HepG2 (cell line): ENCODE measurements around the gene NUDT13. TPM values are rescaled to one million over a fixed set of nuclear protein-coding genes. Genes with fewer than 3 reads are reported as not detected.
A peak's percentile ranks its signal among the peaks of the same experiment; 100 is the strongest.

Source experiments
- ADNP ChIP-seq: sonication (generic); formaldehyde crosslinking; IDR thresholded peaks from 2 replicates; pipeline ENCODE4 v1.4.0; 2020; ENCODE audit warnings: missing genetic modification reagents
- ARNT ChIP-seq: fragments of 450-650 bp; IDR thresholded peaks from 2 replicates; pipeline ENCODE4 v1.6.1; 2017
- BATF2 ChIP-seq: sonication (generic); formaldehyde crosslinking; IDR thresholded peaks from 2 replicates; pipeline ENCODE4 v1.8.0; 2022; ENCODE audit warnings: mild to moderate bottlenecking, missing genetic modification reagents, moderate library complexity
- ELF4 ChIP-seq: sonication (generic); formaldehyde crosslinking; IDR thresholded peaks from 2 replicates; pipeline ENCODE4 v1.5.0; 2020; ENCODE audit warnings: missing genetic modification reagents, mild to moderate bottlenecking, moderate library complexity, borderline replicate concordance
- HNRNPLL ChIP-seq: fragments of 200-400 bp; formaldehyde crosslinking; IDR thresholded peaks from 2 replicates; pipeline ENCODE4 v1.6.1; 2017; ENCODE audit warnings: mild to moderate bottlenecking, low read depth, low read length; ENCODE audit not compliant: poor library complexity, severe bottlenecking
- MTF2 ChIP-seq: sonication (generic); formaldehyde crosslinking; IDR thresholded peaks from 2 replicates; pipeline ENCODE4 v1.5.0; 2020; ENCODE audit warnings: missing genetic modification reagents, borderline replicate concordance
- NR2C2 ChIP-seq: sonication (generic); formaldehyde crosslinking; IDR thresholded peaks from 2 replicates; pipeline ENCODE4 v1.4.0; 2020; ENCODE audit warnings: missing genetic modification reagents, mild to moderate bottlenecking, moderate library complexity, borderline replicate concordance
- POLR2A ChIP-seq, 2 experiments: IDR thresholded peaks; 2 replicates each; pipeline ENCODE4 v1.6.1; 2011; ENCODE audit warnings: low read depth in 2 of 2, low read length in 2 of 2, mild to moderate bottlenecking in 1 of 2, moderate library complexity in 1 of 2; ENCODE audit not compliant: insufficient read depth in 1 of 2
- PRPF4 ChIP-seq: fragments of 200-400 bp; formaldehyde crosslinking; IDR thresholded peaks from 2 replicates; pipeline ENCODE4 v1.6.1; 2016; ENCODE audit warnings: low read length, low read depth; ENCODE audit not compliant: poor library complexity, severe bottlenecking
- STAT5B ChIP-seq: sonication (generic); formaldehyde crosslinking; IDR thresholded peaks from 2 replicates; pipeline ENCODE4 v1.4.0; 2020; ENCODE audit warnings: missing genetic modification reagents
- ZBTB1 ChIP-seq: sonication (generic); formaldehyde crosslinking; IDR thresholded peaks from 2 replicates; pipeline ENCODE4 v1.4.0; 2020; ENCODE audit warnings: missing genetic modification reagents, borderline replicate concordance
- ZFP36L2 ChIP-seq: sonication (generic); formaldehyde crosslinking; IDR thresholded peaks from 2 replicates; pipeline ENCODE4 v1.4.0; 2020; ENCODE audit warnings: missing genetic modification reagents
- ZNF264 ChIP-seq: sonication (generic); formaldehyde crosslinking; IDR thresholded peaks from 2 replicates; pipeline ENCODE4 v1.4.0; 2020; ENCODE audit warnings: missing genetic modification reagents
- ZNF282 ChIP-seq: fragments of 450-650 bp; IDR thresholded peaks from 2 replicates; pipeline ENCODE4 v1.6.1; 2018; ENCODE audit not compliant: partially characterized antibody
- ZNF75D ChIP-seq: sonication (generic); formaldehyde crosslinking; IDR thresholded peaks from 2 replicates; pipeline ENCODE4 v1.8.1; 2023; ENCODE audit warnings: missing genetic modification reagents, mild to moderate bottlenecking, borderline replicate concordance
- ZSCAN22 ChIP-seq: sonication (generic); formaldehyde crosslinking; IDR thresholded peaks from 2 replicates; pipeline ENCODE4 v1.4.0; 2020; ENCODE audit warnings: mild to moderate bottlenecking, missing genetic modification reagents
- ZSCAN5A ChIP-seq: sonication (generic); formaldehyde crosslinking; IDR thresholded peaks from 2 replicates; pipeline ENCODE4 v1.8.0; 2022; ENCODE audit warnings: mild to moderate bottlenecking, missing genetic modification reagents, borderline replicate concordance
- polyA plus RNA-seq, 8 experiments: library from polyadenylated mRNA; depleted of rRNA in 3 of 8; stranded (reverse) in 7 of 8; unstranded in 1 of 8; fragments of >200 nt; fragmentation: Illumina TruSeq in 4 of 8; extraction: Trizol in 4 of 8; gene quantifications; 2 replicates each; pipeline versions ENCODE4 v1.2.1 to v1.2.3, GENCODE V29; 2011 to 2016; ENCODE audit warnings: low read depth in 4 of 8, missing spikeins in 1 of 8, mixed read lengths in 1 of 8; ENCODE audit not compliant: insufficient read depth in 1 of 8
- total RNA-seq, 5 experiments: library from RNA; depleted of rRNA; stranded (reverse); fragments of >200 nt; fragmentation: Illumina TruSeq; extraction: Trizol; gene quantifications; 2 replicates each; pipeline ENCODE4 v1.2.3, GENCODE V29; 2016; ENCODE audit warnings: low read depth in 1 of 5
- TF ChIP-seq, protein P1 (sequence below): sonication (generic); formaldehyde crosslinking; IDR thresholded peaks from 2 replicates; pipeline ENCODE4 v1.5.0; 2020; ENCODE audit warnings: mild to moderate bottlenecking, missing genetic modification reagents
- TF ChIP-seq, protein P2 (sequence below): IDR thresholded peaks from 2 replicates; pipeline ENCODE4 v1.6.1; 2016
- TF ChIP-seq, protein P3 (sequence below): sonication (generic); formaldehyde crosslinking; IDR thresholded peaks from 2 replicates; pipeline ENCODE4 v1.9.0; 2021; ENCODE audit warnings: missing genetic modification reagents, mild to moderate bottlenecking, borderline replicate concordance
- TF ChIP-seq, protein P4 (sequence below): sonication (generic); formaldehyde crosslinking; conservative IDR thresholded peaks from 2 replicates; pipeline ENCODE4 v1.8.0; 2022; ENCODE audit warnings: low read depth, missing genetic modification reagents

NUDT13 gene
- total and polyA plus RNA-seq, 2 of the 13 experiments (the other 11 are each of a cell fraction or from before 2014, with no cell fraction given): 4.2 to 6.5 TPM

GRCh38 chr10:73096041-73096448 is 14.2 kb upstream of the NUDT13 start (continued):
- TF ChIP-seq, protein P1, sequence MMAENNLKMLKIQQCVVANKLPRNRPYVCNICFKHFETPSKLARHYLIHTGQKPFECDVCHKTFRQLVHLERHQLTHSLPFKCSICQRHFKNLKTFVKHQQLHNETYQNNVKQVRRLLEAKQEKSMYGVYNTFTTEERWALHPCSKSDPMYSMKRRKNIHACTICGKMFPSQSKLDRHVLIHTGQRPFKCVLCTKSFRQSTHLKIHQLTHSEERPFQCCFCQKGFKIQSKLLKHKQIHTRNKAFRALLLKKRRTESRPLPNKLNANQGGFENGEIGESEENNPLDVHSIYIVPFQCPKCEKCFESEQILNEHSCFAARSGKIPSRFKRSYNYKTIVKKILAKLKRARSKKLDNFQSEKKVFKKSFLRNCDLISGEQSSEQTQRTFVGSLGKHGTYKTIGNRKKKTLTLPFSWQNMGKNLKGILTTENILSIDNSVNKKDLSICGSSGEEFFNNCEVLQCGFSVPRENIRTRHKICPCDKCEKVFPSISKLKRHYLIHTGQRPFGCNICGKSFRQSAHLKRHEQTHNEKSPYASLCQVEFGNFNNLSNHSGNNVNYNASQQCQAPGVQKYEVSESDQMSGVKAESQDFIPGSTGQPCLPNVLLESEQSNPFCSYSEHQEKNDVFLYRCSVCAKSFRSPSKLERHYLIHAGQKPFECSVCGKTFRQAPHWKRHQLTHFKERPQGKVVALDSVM: no peak
- TF ChIP-seq ZFP36L2 (CRISPR knock-in tag) (no peak), ADNP (CRISPR knock-in tag) (no peak), ZNF282 (no peak), ZSCAN22 (CRISPR knock-in tag) (no peak), ZSCAN5A (no peak), ELF4 (no peak), ZNF264 (CRISPR knock-in tag) (no peak), POLR2A (IDR thresholded peaks at IDR 0.05; ENCODE audit: insufficient read depth in 1 of 2, low read depth in 2 of 2, low read length in 2 of 2) (peak in 1 of 2 experiments; percentile 43; a peak in 2 of 4 replicates), ARNT (no peak), BATF2 (CRISPR knock-in tag) (no peak), PRPF4 (no peak), ZNF75D (CRISPR knock-in tag) (0 out of 2 replicates have a peak, but pooled peaks have one; percentile 24), HNRNPLL (peak; percentile 68), STAT5B (CRISPR knock-in tag) (no peak), NR2C2 (no peak), MTF2 (CRISPR knock-in tag) (0 out of 2 replicates have a peak, but pooled peaks have one; percentile 28), ZBTB1 (CRISPR knock-in tag) (no peak)
- TF ChIP-seq, protein P2, sequence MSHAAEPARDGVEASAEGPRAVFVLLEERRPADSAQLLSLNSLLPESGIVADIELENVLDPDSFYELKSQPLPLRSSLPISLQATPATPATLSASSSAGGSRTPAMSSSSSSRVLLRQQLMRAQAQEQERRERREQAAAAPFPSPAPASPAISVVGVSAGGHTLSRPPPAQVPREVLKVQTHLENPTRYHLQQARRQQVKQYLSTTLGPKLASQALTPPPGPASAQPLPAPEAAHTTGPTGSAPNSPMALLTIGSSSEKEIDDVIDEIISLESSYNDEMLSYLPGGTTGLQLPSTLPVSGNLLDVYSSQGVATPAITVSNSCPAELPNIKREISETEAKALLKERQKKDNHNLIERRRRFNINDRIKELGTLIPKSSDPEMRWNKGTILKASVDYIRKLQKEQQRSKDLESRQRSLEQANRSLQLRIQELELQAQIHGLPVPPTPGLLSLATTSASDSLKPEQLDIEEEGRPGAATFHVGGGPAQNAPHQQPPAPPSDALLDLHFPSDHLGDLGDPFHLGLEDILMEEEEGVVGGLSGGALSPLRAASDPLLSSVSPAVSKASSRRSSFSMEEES: no peak
- TF ChIP-seq, protein P3, sequence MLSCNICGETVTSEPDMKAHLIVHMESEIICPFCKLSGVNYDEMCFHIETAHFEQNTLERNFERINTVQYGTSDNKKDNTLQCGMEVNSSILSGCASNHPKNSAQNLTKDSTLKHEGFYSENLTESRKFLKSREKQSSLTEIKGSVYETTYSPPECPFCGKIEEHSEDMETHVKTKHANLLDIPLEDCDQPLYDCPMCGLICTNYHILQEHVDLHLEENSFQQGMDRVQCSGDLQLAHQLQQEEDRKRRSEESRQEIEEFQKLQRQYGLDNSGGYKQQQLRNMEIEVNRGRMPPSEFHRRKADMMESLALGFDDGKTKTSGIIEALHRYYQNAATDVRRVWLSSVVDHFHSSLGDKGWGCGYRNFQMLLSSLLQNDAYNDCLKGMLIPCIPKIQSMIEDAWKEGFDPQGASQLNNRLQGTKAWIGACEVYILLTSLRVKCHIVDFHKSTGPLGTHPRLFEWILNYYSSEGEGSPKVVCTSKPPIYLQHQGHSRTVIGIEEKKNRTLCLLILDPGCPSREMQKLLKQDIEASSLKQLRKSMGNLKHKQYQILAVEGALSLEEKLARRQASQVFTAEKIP (CRISPR knock-in tag): no peak
- TF ChIP-seq, protein P4, sequence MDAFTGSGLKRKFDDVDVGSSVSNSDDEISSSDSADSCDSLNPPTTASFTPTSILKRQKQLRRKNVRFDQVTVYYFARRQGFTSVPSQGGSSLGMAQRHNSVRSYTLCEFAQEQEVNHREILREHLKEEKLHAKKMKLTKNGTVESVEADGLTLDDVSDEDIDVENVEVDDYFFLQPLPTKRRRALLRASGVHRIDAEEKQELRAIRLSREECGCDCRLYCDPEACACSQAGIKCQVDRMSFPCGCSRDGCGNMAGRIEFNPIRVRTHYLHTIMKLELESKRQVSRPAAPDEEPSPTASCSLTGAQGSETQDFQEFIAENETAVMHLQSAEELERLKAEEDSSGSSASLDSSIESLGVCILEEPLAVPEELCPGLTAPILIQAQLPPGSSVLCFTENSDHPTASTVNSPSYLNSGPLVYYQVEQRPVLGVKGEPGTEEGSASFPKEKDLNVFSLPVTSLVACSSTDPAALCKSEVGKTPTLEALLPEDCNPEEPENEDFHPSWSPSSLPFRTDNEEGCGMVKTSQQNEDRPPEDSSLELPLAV: no peak
